HG02970 (cell line): Measurements from ENCODE around the gene ARHGEF5.

ENCODE experiments used
- ATAC-seq: cut with Tn5 transposase; IDR thresholded peaks from one replicate; pipeline ENCODE4 v1.9.1; 2021; ENCODE audit warnings: mild to moderate bottlenecking, moderate library complexity, moderate number of reproducible peaks; ENCODE audit not compliant: unreplicated experiment, low FRiP score

Gene ARHGEF5

GRCh38 chr7:144379776-144380384 is 24.7 kb downstream of the ARHGEF5 start:
- ATAC-seq, result no peak

- ATAC-seq, result no peak
Measured at GRCh38 chr7:144384071-144384470, 28.9 kb downstream of the ARHGEF5 start.

GRCh38 chr7:144384555-144385245 is 29.5 kb downstream of the ARHGEF5 start:
- no peak for ATAC-seq

- ATAC-seq, result no peak
Measured at GRCh38 chr7:144386741-144387140, 31.5 kb downstream of the ARHGEF5 start.

GRCh38 chr7:144388950-144389349 is 33.7 kb downstream of the ARHGEF5 start:
- ATAC-seq, result no peak

- no peak for ATAC-seq
Measured at GRCh38 chr7:144390481-144390880, 35.3 kb downstream of the ARHGEF5 start.

- ATAC-seq, result no peak
Measured at GRCh38 chr7:144391014-144391413, 35.8 kb downstream of the ARHGEF5 start.

GRCh38 chr7:144391823-144392255 is 36.6 kb downstream of the ARHGEF5 start:
- ATAC-seq, result peak; percentile 63

- ATAC-seq, result no peak
Measured at GRCh38 chr7:144397086-144397485, 41.9 kb downstream of the ARHGEF5 start.

GRCh38 chr7:144398291-144398690 is 43.1 kb downstream of the ARHGEF5 start:
- no peak for ATAC-seq

GRCh38 chr7:144398911-144399310 is 43.7 kb downstream of the ARHGEF5 start:
- ATAC-seq, result no peak

GRCh38 chr7:144399946-144400345 is 44.7 kb downstream of the ARHGEF5 start:
- ATAC-seq, result no peak

GRCh38 chr7:144401490-144401889 is 46.3 kb downstream of the ARHGEF5 start:
- no peak for ATAC-seq

GRCh38 chr7:144403102-144403501 is 47.9 kb downstream of the ARHGEF5 start:
- no peak for ATAC-seq

GRCh38 chr7:144403649-144404061 is 48.5 kb downstream of the ARHGEF5 start, which contains the start of gene NOBOX:
TSS of gene NOBOX (minus strand) at chr7:144403693.
- no peak for ATAC-seq

- no peak for ATAC-seq
Measured at GRCh38 chr7:144404946-144405345, 49.7 kb downstream of the ARHGEF5 start.

- ATAC-seq, result no peak
Measured at GRCh38 chr7:144407266-144407931, 52.2 kb downstream of the ARHGEF5 start.

- ATAC-seq, result no peak
Measured at GRCh38 chr7:144408121-144408520, 52.9 kb downstream of the ARHGEF5 start.

GRCh38 chr7:144410441-144410840 is 55.2 kb downstream of the ARHGEF5 start:
- ATAC-seq, result no peak

- no peak for ATAC-seq
Measured at GRCh38 chr7:144414815-144415214, 59.6 kb downstream of the ARHGEF5 start.

- no peak for ATAC-seq
Measured at GRCh38 chr7:144415858-144416257, 60.7 kb downstream of the ARHGEF5 start.

- no peak for ATAC-seq
Measured at GRCh38 chr7:144416341-144416740, 61.1 kb downstream of the ARHGEF5 start.
